ENCODE results near the gene CREB3L2. TPM values are rescaled to one million over a fixed set of nuclear protein-coding genes. Genes with fewer than 3 reads are reported as not detected.
"Not testable (repeated sequence)": the region's sequence is repeated elsewhere in the genome, so short reads cannot be mapped to it uniquely, and the experiment has no call there.

CREB3L2 gene
- total RNA-seq, 2 donors from 2014 or later = 45.8 to 46.0 TPM

GRCh38 chr7:138014686-138015085 lies 12.8 kb upstream of the CREB3L2 start:
- Histone ChIP-seq H3K9ac (ENCODE audit: low read depth in 2 of 2, low read length in 2 of 2) (no peak overlapping the region), H3K27me3 (no peaks in the 10 kb centered on the region), H3K4me1 (no peaks in the 10 kb centered on the region), H3K4me3 (no peak overlapping the region), H3K36me3 (no peaks in the 10 kb centered on the region), H3K9me3 (no peaks in the 10 kb centered on the region), H3K27ac (no peak overlapping the region)
- TF ChIP-seq CTCF (IDR thresholded peaks at IDR 0.05) = no peak
- no peak for DNase-seq
- intact Hi-C loops (cut with DNase I) = no loop called here

- H3K9me3 ChIP-seq; H3K9ac ChIP-seq (ENCODE audit: low read depth in 2 of 2, low read length in 2 of 2); H3K27ac ChIP-seq; DNase-seq; H3K27me3 ChIP-seq; H3K4me3 ChIP-seq; H3K4me1 ChIP-seq; intact Hi-C loops (cut with DNase I); H3K36me3 ChIP-seq: not testable (repeated sequence)
Observed at GRCh38 chr7:138014201-138014600, 12.3 kb upstream of the CREB3L2 start.

- H3K9me3 ChIP-seq = no peaks in the 10 kb centered on the region
- intact Hi-C loops (cut with DNase I) = loop anchor here (2.0 to 5.0 kb wide), 2 partner anchors 107 to 352 kb away; no protein-coding TSS in a partner anchor
- H3K27me3 ChIP-seq = no peaks in the 10 kb centered on the region
- H3K4me1 ChIP-seq = no peaks in the 10 kb centered on the region
- H3K27ac ChIP-seq = no peak overlapping the region
- no peak for TF ChIP-seq CTCF (IDR thresholded peaks at IDR 0.05)
- no peak overlapping the region for H3K9ac ChIP-seq (ENCODE audit: low read depth in 2 of 2, low read length in 2 of 2)
- DNase-seq = no peak
- no peak overlapping the region for H3K4me3 ChIP-seq
- H3K36me3 ChIP-seq = no peaks in the 10 kb centered on the region
Observed at GRCh38 chr7:138009350-138009653, 7.4 kb upstream of the CREB3L2 start.

GRCh38 chr7:138008588-138009349 lies 6.9 kb upstream of the CREB3L2 start:
- Histone ChIP-seq H3K27ac (no peak overlapping the region), H3K27me3 (no peaks in the 10 kb centered on the region), H3K9me3 (no peaks in the 10 kb centered on the region), H3K4me1 (no peaks in the 10 kb centered on the region), H3K4me3 (no peak overlapping the region), H3K9ac (ENCODE audit: low read depth in 2 of 2, low read length in 2 of 2) (peak overlapping the region in 1 of 2 donors; percentile 43), H3K36me3 (no peaks in the 10 kb centered on the region)
- intact Hi-C loops (cut with DNase I) = loop anchor here (2.0 to 5.0 kb wide), 2 partner anchors 106 to 351 kb away; no protein-coding TSS in a partner anchor
- peak; percentile 38 for DNase-seq
- TF ChIP-seq CTCF (IDR thresholded peaks at IDR 0.05) = peak; percentile 83

- intact Hi-C loops (cut with DNase I) = loop anchor here (2.0 to 5.0 kb wide), 2 partner anchors 105 to 351 kb away; no protein-coding TSS in a partner anchor
- no peak for DNase-seq
Observed at GRCh38 chr7:138008019-138008587, 6.2 kb upstream of the CREB3L2 start.

More at GRCh38 chr7:138008019-138008587, 6.2 kb upstream of the CREB3L2 start:
- TF ChIP-seq CTCF (IDR thresholded peaks at IDR 0.05) = no peak
- no peak overlapping the region for H3K9ac ChIP-seq (ENCODE audit: low read depth in 2 of 2, low read length in 2 of 2)
- no peaks in the 10 kb centered on the region for H3K9me3 ChIP-seq
- no peaks in the 10 kb centered on the region for H3K4me1 ChIP-seq
- no peak overlapping the region for H3K4me3 ChIP-seq
- no peaks in the 10 kb centered on the region for H3K27me3 ChIP-seq
- H3K27ac ChIP-seq = no peak overlapping the region
- no peaks in the 10 kb centered on the region for H3K36me3 ChIP-seq

All from colonic mucosa (tissue), 4 donors.